K562 (cell line): ENCODE measurements around the gene POLR1D.

Experiments used
- BMI1 ChIP-seq: fragments of 150-350 bp; IDR thresholded peaks from 2 replicates; pipeline ENCODE4 v1.6.1; 2014; ENCODE audit warnings: low read length
- POLR2A ChIP-seq: fragments of 450-650 bp; conservative IDR thresholded peaks from 2 replicates; pipeline ENCODE4 v1.6.1; 2016
- RBBP5 ChIP-seq: fragments of 200-600 bp; sonication (generic); IDR thresholded peaks from 2 replicates; pipeline ENCODE4 v1.6.1; 2012; ENCODE audit warnings: borderline replicate concordance, mild to moderate bottlenecking, low read length, control low read depth, inconsistent platforms; ENCODE audit not compliant: insufficient read depth, poor library complexity, severe bottlenecking
- ZNF699 ChIP-seq: fragments of 250-450 bp; sonication (Bioruptor Pico); IDR thresholded peaks from 2 replicates; pipeline ENCODE4 v1.8.0; 2021; ENCODE audit warnings: mild to moderate bottlenecking, moderate library complexity; ENCODE audit not compliant: insufficient replicate concordance

GRCh38 chr13:27625839-27626238 lies 4.1 kb downstream of the POLR1D start:
- TF ChIP-seq POLR2A (no peak), RBBP5 (no peak), ZNF699 (no peak), BMI1 (no peak)
